ENCODE data around the gene FRS3. TPM values are rescaled to one million over a fixed set of nuclear protein-coding genes. Genes with fewer than 3 reads are reported as not detected.

Gene FRS3
- total and polyA plus RNA-seq, 9 of the 15 experiments (the other 6 are each of a cell fraction or from before 2014, with no cell fraction given) = 0.03 to 3.7 (median 1.6) TPM

DNA sequence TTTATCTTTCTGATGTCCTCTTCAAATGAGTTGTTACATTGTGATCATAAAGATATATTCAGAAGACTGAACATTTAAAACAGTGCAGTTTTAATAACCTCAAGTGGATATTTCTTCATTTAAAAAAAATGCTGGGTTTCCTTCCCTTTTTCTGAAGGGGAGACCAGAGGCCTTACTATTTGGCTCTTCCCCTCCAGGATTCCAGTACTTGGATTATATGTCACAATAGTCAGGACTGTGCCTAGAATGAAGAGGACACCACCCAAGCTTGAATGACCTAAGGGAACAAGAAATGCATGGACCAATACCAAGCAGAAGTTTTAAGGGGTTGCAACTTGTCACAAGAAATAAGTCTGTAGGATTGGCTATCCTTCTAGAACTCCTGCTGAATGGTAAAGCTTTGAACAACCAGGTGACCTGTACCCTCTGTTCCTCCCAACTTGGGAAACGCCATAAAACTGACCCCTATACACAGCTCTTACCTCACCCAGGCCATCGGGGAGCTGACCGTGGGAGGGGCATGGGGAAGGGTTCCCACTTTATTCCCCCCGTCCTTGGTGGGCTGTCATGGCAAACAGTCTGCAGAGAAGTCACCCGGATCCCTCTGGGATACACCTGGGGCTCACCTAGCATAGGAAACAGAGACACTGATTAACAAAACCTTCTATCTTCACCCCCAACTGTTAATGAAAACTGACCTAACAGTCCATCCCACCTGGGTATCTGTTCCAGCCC is 2.0 kb downstream of the FRS3 start (continued):
- TF ChIP-seq ZNF592 (IDR thresholded peaks at IDR 0.05) (no peak), ZNF609 (CRISPR knock-in tag; IDR thresholded peaks at IDR 0.05; ENCODE audit: borderline replicate concordance) (no peak)
- TF ChIP-seq, protein P1, sequence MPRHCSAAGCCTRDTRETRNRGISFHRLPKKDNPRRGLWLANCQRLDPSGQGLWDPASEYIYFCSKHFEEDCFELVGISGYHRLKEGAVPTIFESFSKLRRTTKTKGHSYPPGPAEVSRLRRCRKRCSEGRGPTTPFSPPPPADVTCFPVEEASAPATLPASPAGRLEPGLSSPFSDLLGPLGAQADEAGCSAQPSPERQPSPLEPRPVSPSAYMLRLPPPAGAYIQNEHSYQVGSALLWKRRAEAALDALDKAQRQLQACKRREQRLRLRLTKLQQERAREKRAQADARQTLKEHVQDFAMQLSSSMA (CRISPR knock-in tag; IDR thresholded peaks at IDR 0.05) = no peak

All from K562 (cell line).